GM10248 (cell line): ENCODE data around the gene JADE2.

Experiments used
- CTCF ChIA-PET: fragments of 300-600 bp; sonication (Branson Sonifier 250); formaldehyde crosslinking; extraction: SDS; loops from one replicate; lab custom pipeline; 2021; ENCODE audit warnings: antibody characterized with exemption; lab: Yijun Ruan, JAX
- POLR2A ChIA-PET: fragments of 350-650 bp; sonication (Branson Sonifier 250); formaldehyde crosslinking; extraction: SDS; loops from one replicate; lab custom pipeline; 2020; ENCODE audit warnings: antibody characterized with exemption; lab: Yijun Ruan, JAX
- DNase-seq: peaks from one replicate; pipeline ENCODE4 v3.0.0; 2012; ENCODE audit errors: extremely low spot score
- CTCF ChIP-seq: IDR thresholded peaks from 2 replicates; pipeline ENCODE4 v1.5.1; 2012; ENCODE audit warnings: mild to moderate bottlenecking, low read depth; ENCODE audit errors: extremely low read depth, missing control alignments, control extremely low read depth

JADE2 gene

GRCh38 chr5:134506054-134507039 lies 19.1 kb upstream of the JADE2 start:
- POLR2A ChIA-PET = no interaction called here
- DNase-seq = no peak
- TF ChIP-seq CTCF = no peak
- CTCF ChIA-PET = interaction anchor here (0.9 to 2.2 kb wide), 5 partner anchors 12 to 122 kb away, joined by 3 to 6 read pairs (median 4); partner anchors contain the start of gene CDKN2AIPNL

DNA sequence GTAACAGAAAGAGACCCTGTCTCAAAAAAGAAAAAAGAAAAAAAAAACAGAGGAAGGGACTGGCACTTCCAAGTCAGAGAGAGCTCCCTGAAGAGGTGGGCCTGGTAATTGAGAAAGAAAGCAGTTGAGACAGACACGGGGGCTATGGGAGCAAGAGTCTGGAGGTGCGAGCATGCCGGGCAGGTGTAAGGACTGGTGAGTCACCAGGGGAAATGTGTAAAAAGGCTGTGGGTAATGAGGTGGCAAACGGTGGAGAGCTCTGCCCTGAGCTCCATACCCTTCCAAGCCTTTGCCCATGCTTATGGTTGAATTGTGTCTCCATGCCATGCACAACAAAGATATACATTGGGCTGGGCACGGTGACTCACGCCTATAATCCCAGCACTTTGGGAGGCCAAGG lies 18.0 kb upstream of the JADE2 start:
- ChIA-PET CTCF (interaction anchor here (0.9 to 2.2 kb wide), 4 partner anchors 13 to 124 kb away, joined by 3 to 6 read pairs (median 4); partner anchors contain the start of gene CDKN2AIPNL), POLR2A (no interaction called here)
- TF ChIP-seq CTCF = no peak
- DNase-seq = no peak

GRCh38 chr5:134508521-134509195 lies 16.8 kb upstream of the JADE2 start:
- CTCF ChIA-PET = interaction anchor here (0.8 to 1.1 kb wide), 2 partner anchors 9 to 19 kb away, joined by 3 read pairs; no protein-coding TSS in a partner anchor

DNA sequence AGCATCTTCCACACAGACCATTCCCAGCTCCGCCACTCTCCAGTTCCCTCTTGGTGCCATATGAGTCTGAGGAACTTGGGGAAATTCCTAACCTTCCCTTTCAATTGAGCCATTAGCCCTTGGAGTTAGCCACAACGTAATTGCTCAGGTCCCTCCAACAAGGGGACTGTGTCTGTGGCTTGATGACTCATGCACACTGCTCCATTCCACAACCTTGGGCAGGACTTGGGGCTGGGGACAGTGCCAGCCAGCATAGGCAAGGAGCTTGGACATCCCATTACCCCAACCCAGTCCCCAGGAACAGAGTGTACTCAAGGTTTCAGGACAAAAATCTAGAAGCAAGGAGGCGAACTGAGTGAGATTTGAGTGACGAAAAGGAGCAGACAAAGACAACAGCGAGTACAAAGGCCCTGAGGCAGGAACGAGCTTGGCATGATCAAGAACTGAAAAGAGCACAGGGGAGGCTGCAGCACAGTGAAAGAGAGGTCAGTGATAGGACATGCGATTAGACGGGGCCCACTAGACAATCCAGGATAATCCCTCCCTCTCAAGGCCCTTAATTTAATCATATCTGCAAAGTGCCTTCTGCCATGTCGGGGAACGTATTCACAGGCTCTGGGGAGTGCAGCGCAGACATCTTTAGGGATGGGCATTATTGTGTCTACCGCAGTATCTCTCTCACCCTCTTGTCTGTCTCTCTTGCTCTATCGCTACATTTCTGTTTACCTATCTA lies 16.0 kb upstream of the JADE2 start:
- no peak for TF ChIP-seq CTCF
- no peak for DNase-seq
- POLR2A ChIA-PET = no interaction called here
- CTCF ChIA-PET = interaction anchor here (1.1 kb wide), 1 partner anchor 18 kb away, joined by 3 read pairs; no protein-coding TSS in a partner anchor

More at GRCh38 chr5:134508521-134509195, 16.8 kb upstream of the JADE2 start:
- no peak for DNase-seq
- no peak for TF ChIP-seq CTCF
- POLR2A ChIA-PET = no interaction called here

GRCh38 chr5:134510970-134511795 lies 14.3 kb upstream of the JADE2 start:
- ChIA-PET CTCF (interaction anchor here (0.8 to 1.7 kb wide), 5 partner anchors 10 to 207 kb away, joined by 3 to 4 read pairs (median 3); no protein-coding TSS in a partner anchor), POLR2A (no interaction called here)
- DNase-seq = no peak
- no peak for TF ChIP-seq CTCF
